Measurements from ENCODE around the gene EPHB1. TPM values are rescaled to one million over a fixed set of nuclear protein-coding genes. Genes with fewer than 3 reads are reported as not detected.
"Not testable (repeated sequence)": the region's sequence is repeated elsewhere in the genome, so short reads cannot be mapped to it uniquely, and the experiment has no call there.

EPHB1 gene
- total RNA-seq, 2 donors from 2014 or later = 2.3 to 21.2 TPM

DNA sequence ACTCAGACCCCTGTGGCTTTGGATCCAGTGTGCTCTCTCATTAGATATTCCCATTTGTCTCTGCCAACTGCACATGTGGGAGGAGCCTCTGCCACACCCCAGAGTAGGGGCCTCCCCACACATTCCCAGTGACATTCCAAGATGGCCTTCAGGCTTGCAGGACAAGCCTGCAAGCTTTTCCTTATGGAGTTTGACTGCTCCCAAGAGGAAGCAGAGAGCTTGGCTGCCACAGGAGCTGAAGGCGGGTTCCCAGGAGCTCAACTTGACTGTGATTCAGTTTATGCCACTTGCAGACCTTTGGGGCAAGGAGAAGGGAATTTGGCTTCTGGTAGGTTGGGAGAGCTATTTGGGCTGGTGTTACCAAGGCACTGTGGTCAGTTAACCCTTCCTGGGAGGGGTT, 22.5 kb upstream of the EPHB1 start:
- Histone ChIP-seq H3K27ac (no peak overlapping the region), H3K4me3 (no peak overlapping the region), H3K9me3 (no peaks in the 10 kb centered on the region), H3K27me3 (replicated peaks; ENCODE audit: insufficient read depth) (no peaks in the 10 kb centered on the region), H3K36me3 (no peaks in the 10 kb centered on the region), H3K4me1 (replicated peaks) (no peaks in the 10 kb centered on the region)
- WGBS = 100% methylated on average over 1 of the region's 1 CpG
- TF ChIP-seq POLR2A (IDR thresholded peaks at IDR 0.05) = no peak
- TF ChIP-seq, protein P1, sequence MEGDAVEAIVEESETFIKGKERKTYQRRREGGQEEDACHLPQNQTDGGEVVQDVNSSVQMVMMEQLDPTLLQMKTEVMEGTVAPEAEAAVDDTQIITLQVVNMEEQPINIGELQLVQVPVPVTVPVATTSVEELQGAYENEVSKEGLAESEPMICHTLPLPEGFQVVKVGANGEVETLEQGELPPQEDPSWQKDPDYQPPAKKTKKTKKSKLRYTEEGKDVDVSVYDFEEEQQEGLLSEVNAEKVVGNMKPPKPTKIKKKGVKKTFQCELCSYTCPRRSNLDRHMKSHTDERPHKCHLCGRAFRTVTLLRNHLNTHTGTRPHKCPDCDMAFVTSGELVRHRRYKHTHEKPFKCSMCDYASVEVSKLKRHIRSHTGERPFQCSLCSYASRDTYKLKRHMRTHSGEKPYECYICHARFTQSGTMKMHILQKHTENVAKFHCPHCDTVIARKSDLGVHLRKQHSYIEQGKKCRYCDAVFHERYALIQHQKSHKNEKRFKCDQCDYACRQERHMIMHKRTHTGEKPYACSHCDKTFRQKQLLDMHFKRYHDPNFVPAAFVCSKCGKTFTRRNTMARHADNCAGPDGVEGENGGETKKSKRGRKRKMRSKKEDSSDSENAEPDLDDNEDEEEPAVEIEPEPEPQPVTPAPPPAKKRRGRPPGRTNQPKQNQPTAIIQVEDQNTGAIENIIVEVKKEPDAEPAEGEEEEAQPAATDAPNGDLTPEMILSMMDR (IDR thresholded peaks at IDR 0.05) = no peak
- TF ChIP-seq POLR2AphosphoS5 (IDR thresholded peaks at IDR 0.05) = no peak
- intact Hi-C loops (cut with DNase I) = no loop called here
- DNase-seq (ENCODE audit: low spot score) = no peak

DNA sequence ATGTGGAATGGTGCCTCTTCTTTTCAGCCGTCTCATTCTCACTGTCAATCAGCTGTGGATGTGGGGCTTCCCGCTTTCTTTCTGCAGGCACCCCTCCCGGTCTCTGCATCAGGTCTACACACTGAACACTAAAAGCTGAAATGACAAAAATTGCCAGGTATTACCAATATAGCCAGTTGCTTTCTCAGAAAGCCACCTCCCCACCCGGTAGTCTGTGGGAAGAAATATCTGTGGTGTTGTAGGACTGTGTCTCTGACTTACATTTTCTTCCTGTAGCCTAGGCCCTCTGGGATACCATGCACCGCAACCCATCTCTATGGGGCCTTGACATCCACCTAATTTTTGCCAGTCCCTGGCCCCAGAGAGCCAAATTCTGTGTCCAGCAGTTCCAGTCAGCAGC, 19.2 kb upstream of the EPHB1 start:
- intact Hi-C loops (cut with DNase I) = no loop called here
- H3K9me3 ChIP-seq = no peaks in the 10 kb centered on the region
- 85% methylated on average over 5 of the region's 5 CpGs for WGBS
- no peak for DNase-seq (ENCODE audit: low spot score)
- H3K36me3 ChIP-seq = no peaks in the 10 kb centered on the region
- H3K4me1 ChIP-seq (replicated peaks) = no peaks in the 10 kb centered on the region
- no peaks in the 10 kb centered on the region for H3K27me3 ChIP-seq (replicated peaks; ENCODE audit: insufficient read depth)
- TF ChIP-seq POLR2AphosphoS5 (IDR thresholded peaks at IDR 0.05) = no peak
- TF ChIP-seq, protein P1 (IDR thresholded peaks at IDR 0.05) = no peak
- no peak for TF ChIP-seq POLR2A (IDR thresholded peaks at IDR 0.05)
- H3K4me3 ChIP-seq = no peak overlapping the region
- no peak overlapping the region for H3K27ac ChIP-seq

DNA sequence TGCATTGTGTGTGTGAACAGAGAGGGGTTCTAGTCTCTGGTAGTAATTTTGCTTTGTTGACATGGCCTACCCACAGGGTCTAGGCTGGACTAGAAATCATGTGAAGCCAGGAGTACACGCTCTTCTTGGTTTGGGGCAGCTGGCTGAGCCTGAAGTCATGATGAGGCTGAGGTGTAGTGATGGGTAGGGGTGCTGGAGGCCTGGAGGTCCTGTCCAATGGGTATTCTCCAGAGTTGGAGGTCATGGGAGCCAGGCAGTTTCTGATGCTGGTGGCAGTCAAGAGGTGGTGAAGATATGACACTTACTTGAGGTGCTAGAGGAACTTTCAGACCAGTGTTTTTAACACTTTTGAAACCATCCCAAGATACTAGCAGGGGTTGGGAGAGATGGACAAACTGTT, 18.5 kb upstream of the EPHB1 start:
- intact Hi-C loops (cut with DNase I) = no loop called here
- H3K27ac ChIP-seq = no peak overlapping the region
- no peaks in the 10 kb centered on the region for H3K9me3 ChIP-seq
- WGBS = 100% methylated on average over 1 of the region's 1 CpG
- no peaks in the 10 kb centered on the region for H3K4me1 ChIP-seq (replicated peaks)
- no peak for DNase-seq (ENCODE audit: low spot score)
- no peak overlapping the region for H3K4me3 ChIP-seq
- H3K27me3 ChIP-seq (replicated peaks; ENCODE audit: insufficient read depth) = no peaks in the 10 kb centered on the region
- H3K36me3 ChIP-seq = no peaks in the 10 kb centered on the region
- TF ChIP-seq POLR2AphosphoS5 (IDR thresholded peaks at IDR 0.05) (no peak), POLR2A (IDR thresholded peaks at IDR 0.05) (no peak)
- TF ChIP-seq, protein P1 (IDR thresholded peaks at IDR 0.05) = no peak

DNA sequence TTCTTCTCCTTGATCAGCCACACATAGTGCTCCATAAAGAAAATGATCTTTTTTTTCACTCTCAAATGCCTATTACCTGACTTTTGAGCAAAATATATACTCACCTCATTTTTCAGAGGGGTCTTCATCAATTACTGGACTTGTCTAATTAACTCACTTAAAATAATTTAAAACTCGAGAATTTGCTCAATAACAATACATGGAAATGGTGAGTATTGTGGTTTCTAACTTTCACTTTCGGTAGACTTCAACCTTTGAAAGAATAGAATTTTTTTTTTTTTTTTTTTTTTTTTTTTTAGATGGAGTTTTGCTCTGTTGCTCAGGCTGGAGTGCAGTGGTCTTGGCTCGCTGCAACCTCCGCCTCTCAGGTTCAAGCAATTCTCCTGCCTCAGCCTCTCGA, 17.7 kb upstream of the EPHB1 start:
- DNase-seq (ENCODE audit: low spot score) = no peak
- no peak overlapping the region for H3K4me3 ChIP-seq
- no peaks in the 10 kb centered on the region for H3K4me1 ChIP-seq (replicated peaks)
- 88% methylated on average over 5 of the region's 5 CpGs for WGBS
- H3K27me3 ChIP-seq (replicated peaks; ENCODE audit: insufficient read depth) = no peaks in the 10 kb centered on the region
- no peaks in the 10 kb centered on the region for H3K36me3 ChIP-seq
- no peaks in the 10 kb centered on the region for H3K9me3 ChIP-seq
- intact Hi-C loops (cut with DNase I) = no loop called here
- no peak overlapping the region for H3K27ac ChIP-seq
- no peak for TF ChIP-seq POLR2AphosphoS5 (IDR thresholded peaks at IDR 0.05)
- TF ChIP-seq, protein P1 (IDR thresholded peaks at IDR 0.05) = no peak
- no peak for TF ChIP-seq POLR2A (IDR thresholded peaks at IDR 0.05)

DNA sequence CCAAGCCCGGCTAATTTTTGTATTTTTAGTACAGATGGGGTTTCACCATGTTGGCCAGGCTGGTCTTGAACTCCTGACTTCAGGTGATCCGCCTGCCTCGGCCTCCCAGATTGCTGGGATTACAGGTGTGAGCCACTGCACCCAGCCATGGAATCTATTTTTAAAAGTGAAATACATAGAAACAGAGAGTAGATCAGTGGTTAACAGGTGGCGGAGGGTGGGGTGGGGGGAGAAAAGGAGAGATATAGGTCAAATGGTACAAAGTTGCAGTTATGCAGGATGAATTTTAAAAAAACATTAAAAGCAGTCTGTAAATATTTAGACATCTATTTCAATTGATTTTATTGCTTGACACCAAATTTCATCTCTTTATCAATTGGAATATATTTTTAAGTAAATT, 6.8 kb upstream of the EPHB1 start:
- H3K4me1 ChIP-seq (replicated peaks); H3K27ac ChIP-seq; intact Hi-C loops (cut with DNase I); H3K4me3 ChIP-seq; DNase-seq (ENCODE audit: low spot score); H3K27me3 ChIP-seq (replicated peaks; ENCODE audit: insufficient read depth); H3K36me3 ChIP-seq; H3K9me3 ChIP-seq: not testable (repeated sequence)
- WGBS = 98% methylated on average over 4 of the region's 4 CpGs
